ENCODE measurements around the gene HDAC1. TPM values are rescaled to one million over a fixed set of nuclear protein-coding genes. Genes with fewer than 3 reads are reported as not detected.

HDAC1 gene
- total and polyA plus RNA-seq, 2 of the 13 experiments (the other 11 are each of a cell fraction or from before 2014, with no cell fraction given), result 93.5 to 189 TPM

DNA sequence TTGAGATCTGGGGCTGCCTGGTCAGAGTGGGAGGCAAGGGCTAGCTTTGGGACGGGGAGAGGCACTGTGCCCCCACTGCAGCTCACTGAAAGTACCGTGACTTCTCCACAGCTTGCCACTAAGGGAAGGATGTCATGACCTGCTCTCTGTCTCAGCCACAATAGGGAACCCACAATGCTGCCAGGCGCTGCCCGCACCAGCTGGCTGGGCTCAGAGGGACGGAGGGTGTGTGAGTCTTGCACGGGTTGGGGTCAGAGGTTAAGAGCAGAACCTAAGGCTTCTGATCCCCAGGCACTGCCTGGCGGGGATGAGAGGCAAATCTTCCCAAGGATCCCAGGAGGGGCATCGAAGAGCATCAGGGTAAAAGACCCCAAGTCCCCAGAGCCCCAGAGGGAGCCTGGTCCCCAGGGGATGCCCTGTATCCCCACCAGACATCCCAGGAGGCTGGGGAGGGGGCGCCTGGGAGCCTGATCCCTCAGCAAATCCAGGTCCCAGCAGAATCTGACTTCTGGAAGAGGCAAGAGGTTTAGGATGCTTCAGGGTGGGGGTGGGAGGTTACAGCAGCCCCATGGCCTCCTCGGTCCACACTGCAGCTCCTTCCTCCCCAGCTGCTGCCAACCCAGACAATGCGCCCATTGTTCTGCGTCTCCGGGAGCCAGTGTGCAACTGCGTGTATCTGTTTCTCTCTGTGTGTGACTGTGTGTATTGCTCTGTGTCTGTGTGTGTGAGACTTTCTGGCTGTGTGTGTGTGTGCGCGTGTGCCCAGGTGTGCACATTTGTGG, 46.2 kb downstream of the HDAC1 start (continued):
- no peak for TF ChIP-seq MAFK (conservative IDR thresholded peaks at IDR 0.05 in 1 of 2, IDR thresholded peaks at IDR 0.05 in 1 of 2; ENCODE audit: low read length in 2 of 2)
- TF ChIP-seq, protein P1, sequence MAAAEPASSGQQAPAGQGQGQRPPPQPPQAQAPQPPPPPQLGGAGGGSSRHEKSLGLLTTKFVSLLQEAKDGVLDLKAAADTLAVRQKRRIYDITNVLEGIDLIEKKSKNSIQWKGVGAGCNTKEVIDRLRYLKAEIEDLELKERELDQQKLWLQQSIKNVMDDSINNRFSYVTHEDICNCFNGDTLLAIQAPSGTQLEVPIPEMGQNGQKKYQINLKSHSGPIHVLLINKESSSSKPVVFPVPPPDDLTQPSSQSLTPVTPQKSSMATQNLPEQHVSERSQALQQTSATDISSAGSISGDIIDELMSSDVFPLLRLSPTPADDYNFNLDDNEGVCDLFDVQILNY (CRISPR knock-in tag; conservative IDR thresholded peaks at IDR 0.05), result no peak
- no peak for TF ChIP-seq POLR2AphosphoS5 (IDR thresholded peaks at IDR 0.05; ENCODE audit: low read depth, low read length)
- TF ChIP-seq ZNF224 (CRISPR knock-in tag; IDR thresholded peaks at IDR 0.05), result no peak
- no peak for TF ChIP-seq SNAI1 (CRISPR knock-in tag; IDR thresholded peaks at IDR 0.05; ENCODE audit: borderline replicate concordance)
- peak; percentile 78 for TF ChIP-seq GATAD2A (CRISPR knock-in tag; IDR thresholded peaks at IDR 0.05)
- no peak for TF ChIP-seq ZSCAN29 (CRISPR knock-in tag; conservative IDR thresholded peaks at IDR 0.05)
- TF ChIP-seq NONO (IDR thresholded peaks at IDR 0.05), result no peak
- peak; percentile 72 for TF ChIP-seq NONO (CRISPR knock-in tag; conservative IDR thresholded peaks at IDR 0.05)
- TF ChIP-seq, protein P2, sequence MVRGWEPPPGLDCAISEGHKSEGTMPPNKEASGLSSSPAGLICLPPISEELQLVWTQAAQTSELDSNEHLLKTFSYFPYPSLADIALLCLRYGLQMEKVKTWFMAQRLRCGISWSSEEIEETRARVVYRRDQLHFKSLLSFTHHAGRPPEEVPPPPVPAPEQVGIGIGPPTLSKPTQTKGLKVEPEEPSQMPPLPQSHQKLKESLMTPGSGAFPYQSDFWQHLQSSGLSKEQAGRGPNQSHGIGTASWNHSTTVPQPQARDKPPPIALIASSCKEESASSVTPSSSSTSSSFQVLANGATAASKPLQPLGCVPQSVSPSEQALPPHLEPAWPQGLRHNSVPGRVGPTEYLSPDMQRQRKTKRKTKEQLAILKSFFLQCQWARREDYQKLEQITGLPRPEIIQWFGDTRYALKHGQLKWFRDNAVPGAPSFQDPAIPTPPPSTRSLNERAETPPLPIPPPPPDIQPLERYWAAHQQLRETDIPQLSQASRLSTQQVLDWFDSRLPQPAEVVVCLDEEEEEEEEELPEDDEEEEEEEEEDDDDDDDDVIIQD (CRISPR knock-in tag; IDR thresholded peaks at IDR 0.05; ENCODE audit: low read depth), result 0 out of 2 replicates have a peak, but pooled peaks have one; percentile 10
- TF ChIP-seq, protein P3, sequence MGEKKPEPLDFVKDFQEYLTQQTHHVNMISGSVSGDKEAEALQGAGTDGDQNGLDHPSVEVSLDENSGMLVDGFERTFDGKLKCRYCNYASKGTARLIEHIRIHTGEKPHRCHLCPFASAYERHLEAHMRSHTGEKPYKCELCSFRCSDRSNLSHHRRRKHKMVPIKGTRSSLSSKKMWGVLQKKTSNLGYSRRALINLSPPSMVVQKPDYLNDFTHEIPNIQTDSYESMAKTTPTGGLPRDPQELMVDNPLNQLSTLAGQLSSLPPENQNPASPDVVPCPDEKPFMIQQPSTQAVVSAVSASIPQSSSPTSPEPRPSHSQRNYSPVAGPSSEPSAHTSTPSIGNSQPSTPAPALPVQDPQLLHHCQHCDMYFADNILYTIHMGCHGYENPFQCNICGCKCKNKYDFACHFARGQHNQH (CRISPR knock-in tag; IDR thresholded peaks at IDR 0.05), result 0 out of 2 replicates have a peak, but pooled peaks have one; percentile 11
- peak; percentile 58; the same call in 1 of the 2 replicates for TF ChIP-seq SAP130 (CRISPR knock-in tag; IDR thresholded peaks at IDR 0.05; ENCODE audit: low read depth)
- TF ChIP-seq NFKB2 (CRISPR knock-in tag; IDR thresholded peaks at IDR 0.05; ENCODE audit: borderline replicate concordance), result 0 out of 2 replicates have a peak, but pooled peaks have one; percentile 23
- TF ChIP-seq SUZ12 (IDR thresholded peaks at IDR 0.05; ENCODE audit: low read depth, low read length), result no peak
- TF ChIP-seq, protein P4, sequence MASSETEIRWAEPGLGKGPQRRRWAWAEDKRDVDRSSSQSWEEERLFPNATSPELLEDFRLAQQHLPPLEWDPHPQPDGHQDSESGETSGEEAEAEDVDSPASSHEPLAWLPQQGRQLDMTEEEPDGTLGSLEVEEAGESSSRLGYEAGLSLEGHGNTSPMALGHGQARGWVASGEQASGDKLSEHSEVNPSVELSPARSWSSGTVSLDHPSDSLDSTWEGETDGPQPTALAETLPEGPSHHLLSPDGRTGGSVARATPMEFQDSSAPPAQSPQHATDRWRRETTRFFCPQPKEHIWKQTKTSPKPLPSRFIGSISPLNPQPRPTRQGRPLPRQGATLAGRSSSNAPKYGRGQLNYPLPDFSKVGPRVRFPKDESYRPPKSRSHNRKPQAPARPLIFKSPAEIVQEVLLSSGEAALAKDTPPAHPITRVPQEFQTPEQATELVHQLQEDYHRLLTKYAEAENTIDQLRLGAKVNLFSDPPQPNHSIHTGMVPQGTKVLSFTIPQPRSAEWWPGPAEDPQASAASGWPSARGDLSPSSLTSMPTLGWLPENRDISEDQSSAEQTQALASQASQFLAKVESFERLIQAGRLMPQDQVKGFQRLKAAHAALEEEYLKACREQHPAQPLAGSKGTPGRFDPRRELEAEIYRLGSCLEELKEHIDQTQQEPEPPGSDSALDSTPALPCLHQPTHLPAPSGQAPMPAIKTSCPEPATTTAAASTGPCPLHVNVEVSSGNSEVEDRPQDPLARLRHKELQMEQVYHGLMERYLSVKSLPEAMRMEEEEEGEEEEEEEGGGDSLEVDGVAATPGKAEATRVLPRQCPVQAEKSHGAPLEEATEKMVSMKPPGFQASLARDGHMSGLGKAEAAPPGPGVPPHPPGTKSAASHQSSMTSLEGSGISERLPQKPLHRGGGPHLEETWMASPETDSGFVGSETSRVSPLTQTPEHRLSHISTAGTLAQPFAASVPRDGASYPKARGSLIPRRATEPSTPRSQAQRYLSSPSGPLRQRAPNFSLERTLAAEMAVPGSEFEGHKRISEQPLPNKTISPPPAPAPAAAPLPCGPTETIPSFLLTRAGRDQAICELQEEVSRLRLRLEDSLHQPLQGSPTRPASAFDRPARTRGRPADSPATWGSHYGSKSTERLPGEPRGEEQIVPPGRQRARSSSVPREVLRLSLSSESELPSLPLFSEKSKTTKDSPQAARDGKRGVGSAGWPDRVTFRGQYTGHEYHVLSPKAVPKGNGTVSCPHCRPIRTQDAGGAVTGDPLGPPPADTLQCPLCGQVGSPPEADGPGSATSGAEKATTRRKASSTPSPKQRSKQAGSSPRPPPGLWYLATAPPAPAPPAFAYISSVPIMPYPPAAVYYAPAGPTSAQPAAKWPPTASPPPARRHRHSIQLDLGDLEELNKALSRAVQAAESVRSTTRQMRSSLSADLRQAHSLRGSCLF (CRISPR knock-in tag; IDR thresholded peaks at IDR 0.05; ENCODE audit: borderline replicate concordance), result no peak
- TF ChIP-seq ZNF816 (CRISPR knock-in tag; IDR thresholded peaks at IDR 0.05; ENCODE audit: borderline replicate concordance), result no peak
- TF ChIP-seq PCBP2 (optimal IDR thresholded peaks at IDR 0.05; ENCODE audit: low read depth, low read length, poor library complexity, severe bottlenecking), result no peak
- no peak for TF ChIP-seq NFE2L1 (CRISPR knock-in tag; IDR thresholded peaks at IDR 0.05; ENCODE audit: borderline replicate concordance)
- TF ChIP-seq, protein P5, sequence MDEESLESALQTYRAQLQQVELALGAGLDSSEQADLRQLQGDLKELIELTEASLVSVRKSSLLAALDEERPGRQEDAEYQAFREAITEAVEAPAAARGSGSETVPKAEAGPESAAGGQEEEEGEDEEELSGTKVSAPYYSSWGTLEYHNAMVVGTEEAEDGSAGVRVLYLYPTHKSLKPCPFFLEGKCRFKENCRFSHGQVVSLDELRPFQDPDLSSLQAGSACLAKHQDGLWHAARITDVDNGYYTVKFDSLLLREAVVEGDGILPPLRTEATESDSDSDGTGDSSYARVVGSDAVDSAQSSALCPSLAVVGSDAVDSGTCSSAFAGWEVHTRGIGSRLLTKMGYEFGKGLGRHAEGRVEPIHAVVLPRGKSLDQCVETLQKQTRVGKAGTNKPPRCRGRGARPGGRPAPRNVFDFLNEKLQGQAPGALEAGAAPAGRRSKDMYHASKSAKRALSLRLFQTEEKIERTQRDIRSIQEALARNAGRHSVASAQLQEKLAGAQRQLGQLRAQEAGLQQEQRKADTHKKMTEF (CRISPR knock-in tag; IDR thresholded peaks at IDR 0.05), result 0 out of 2 replicates have a peak, but pooled peaks have one; percentile 31
- TF ChIP-seq ZNF772 (CRISPR knock-in tag; IDR thresholded peaks at IDR 0.05), result peak; percentile 68; the same call in 1 of the 2 replicates

All from HepG2 (cell line).